ENCODE data around the gene NAA50. TPM values are rescaled to one million over a fixed set of nuclear protein-coding genes. Genes with fewer than 3 reads are reported as not detected.
A peak's percentile ranks its signal among the peaks of the same experiment; 100 is the strongest.

The NAA50 gene
- total RNA-seq, 1 donor from 2014 or later: 112 TPM

- ATAC-seq (ENCODE audit: low read depth) (peak; percentile 45), DNase-seq (no peak)
- Mint-ChIP-seq H3K27ac (no peak overlapping the region), H3K36me3 (ENCODE audit: low read depth) (peaks cover 39% of the 10 kb centered on the region), H3K27me3 (no peaks in the 10 kb centered on the region), H3K9me3 (no peaks in the 10 kb centered on the region), H3K4me1 (peaks cover 13% of the 10 kb centered on the region), H3K4me3 (no peak overlapping the region)
- POLR2A ChIA-PET: no interaction called here
- TF ChIP-seq, protein P1, sequence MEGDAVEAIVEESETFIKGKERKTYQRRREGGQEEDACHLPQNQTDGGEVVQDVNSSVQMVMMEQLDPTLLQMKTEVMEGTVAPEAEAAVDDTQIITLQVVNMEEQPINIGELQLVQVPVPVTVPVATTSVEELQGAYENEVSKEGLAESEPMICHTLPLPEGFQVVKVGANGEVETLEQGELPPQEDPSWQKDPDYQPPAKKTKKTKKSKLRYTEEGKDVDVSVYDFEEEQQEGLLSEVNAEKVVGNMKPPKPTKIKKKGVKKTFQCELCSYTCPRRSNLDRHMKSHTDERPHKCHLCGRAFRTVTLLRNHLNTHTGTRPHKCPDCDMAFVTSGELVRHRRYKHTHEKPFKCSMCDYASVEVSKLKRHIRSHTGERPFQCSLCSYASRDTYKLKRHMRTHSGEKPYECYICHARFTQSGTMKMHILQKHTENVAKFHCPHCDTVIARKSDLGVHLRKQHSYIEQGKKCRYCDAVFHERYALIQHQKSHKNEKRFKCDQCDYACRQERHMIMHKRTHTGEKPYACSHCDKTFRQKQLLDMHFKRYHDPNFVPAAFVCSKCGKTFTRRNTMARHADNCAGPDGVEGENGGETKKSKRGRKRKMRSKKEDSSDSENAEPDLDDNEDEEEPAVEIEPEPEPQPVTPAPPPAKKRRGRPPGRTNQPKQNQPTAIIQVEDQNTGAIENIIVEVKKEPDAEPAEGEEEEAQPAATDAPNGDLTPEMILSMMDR (IDR thresholded peaks at IDR 0.05): no peak
- CTCF ChIA-PET: no interaction called here
- intact Hi-C loops (cut with micrococcal nuclease): no loop called here
These were observed 37.4 kb upstream of the NAA50 start for GRCh38 chr3:113783463-113783862.

DNA sequence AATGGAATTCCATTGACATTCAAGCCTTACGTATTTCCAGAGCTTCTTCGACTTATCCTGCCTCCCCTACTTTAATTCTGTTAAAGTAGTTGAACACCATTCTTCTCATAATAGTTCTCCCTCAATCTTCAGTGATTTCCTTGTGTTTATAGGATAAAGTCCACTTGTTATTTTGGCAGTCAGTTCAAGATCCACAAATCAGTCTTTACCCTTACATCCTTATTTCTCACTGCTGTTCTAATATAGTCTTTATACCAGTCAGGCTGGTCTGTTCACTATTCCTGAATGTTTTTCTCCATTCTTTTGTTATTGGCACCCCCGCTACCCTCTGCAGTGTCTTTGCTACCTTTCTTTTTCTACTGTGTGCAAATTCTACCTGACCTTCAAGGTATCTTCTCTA, 30.5 kb upstream of the NAA50 start:
- ATAC-seq (ENCODE audit: low read depth) (no peak), DNase-seq (no peak)
- Mint-ChIP-seq H3K9me3 (no peaks in the 10 kb centered on the region), H3K4me1 (peaks cover 6% of the 10 kb centered on the region), H3K4me3 (no peak overlapping the region), H3K27ac (no peak overlapping the region), H3K36me3 (ENCODE audit: low read depth) (peaks cover 16% of the 10 kb centered on the region), H3K27me3 (no peaks in the 10 kb centered on the region)
- intact Hi-C loops (cut with micrococcal nuclease): no loop called here
- TF ChIP-seq, protein P1 (IDR thresholded peaks at IDR 0.05): no peak
- POLR2A ChIA-PET: no interaction called here
- CTCF ChIA-PET: no interaction called here

GRCh38 chr3:113775516-113775915, 29.5 kb upstream of the NAA50 start:
- TF ChIP-seq, protein P1 (IDR thresholded peaks at IDR 0.05): no peak
- peaks cover 6% of the 10 kb centered on the region for H3K4me1 Mint-ChIP-seq
- H3K9me3 Mint-ChIP-seq: no peaks in the 10 kb centered on the region
- no peak overlapping the region for H3K4me3 Mint-ChIP-seq
- peaks cover 13% of the 10 kb centered on the region for H3K36me3 Mint-ChIP-seq (ENCODE audit: low read depth)
- no peaks in the 10 kb centered on the region for H3K27me3 Mint-ChIP-seq
- no peak overlapping the region for H3K27ac Mint-ChIP-seq
- CTCF ChIA-PET: no interaction called here
- intact Hi-C loops (cut with micrococcal nuclease): no loop called here
- no peak for DNase-seq
- no peak for ATAC-seq (ENCODE audit: low read depth)
- POLR2A ChIA-PET: no interaction called here

- CTCF ChIA-PET: no interaction called here
- Mint-ChIP-seq H3K9me3 (no peaks in the 10 kb centered on the region), H3K4me1 (peaks cover 6% of the 10 kb centered on the region), H3K27ac (no peak overlapping the region), H3K36me3 (ENCODE audit: low read depth) (peaks cover 7% of the 10 kb centered on the region), H3K4me3 (no peak overlapping the region), H3K27me3 (no peaks in the 10 kb centered on the region)
- TF ChIP-seq, protein P1 (IDR thresholded peaks at IDR 0.05): no peak
- DNase-seq (no peak), ATAC-seq (ENCODE audit: low read depth) (no peak)
- intact Hi-C loops (cut with micrococcal nuclease): no loop called here
- POLR2A ChIA-PET: interaction anchor here (0.7 kb wide), 1 partner anchor 209 kb away, joined by 3 read pairs; no protein-coding TSS in a partner anchor
These were observed 27.3 kb upstream of the NAA50 start for GRCh38 chr3:113773381-113773780.

GRCh38 chr3:113771993-113772392, 25.9 kb upstream of the NAA50 start:
- Mint-ChIP-seq H3K4me3 (no peak overlapping the region), H3K27me3 (no peaks in the 10 kb centered on the region), H3K27ac (no peak overlapping the region), H3K9me3 (no peaks in the 10 kb centered on the region), H3K4me1 (peaks cover 6% of the 10 kb centered on the region), H3K36me3 (ENCODE audit: low read depth) (peaks cover 7% of the 10 kb centered on the region)
- TF ChIP-seq, protein P1 (IDR thresholded peaks at IDR 0.05): no peak
- ATAC-seq (ENCODE audit: low read depth) (no peak), DNase-seq (no peak)
- intact Hi-C loops (cut with micrococcal nuclease): no loop called here
- ChIA-PET CTCF (no interaction called here), POLR2A (no interaction called here)
